SH-SY5Y (cell line): ENCODE data around the gene FAM83D.

Source experiments
- GATA2 ChIP-seq: IDR thresholded peaks from 2 replicates; pipeline ENCODE4 v1.6.1; 2011; ENCODE audit warnings: mild to moderate bottlenecking, low read depth, low read length
- GATA3 ChIP-seq: IDR thresholded peaks from 2 replicates; pipeline ENCODE4 v1.6.1; 2011; ENCODE audit warnings: low read depth, mild to moderate bottlenecking, low read length, moderate library complexity

DNA sequence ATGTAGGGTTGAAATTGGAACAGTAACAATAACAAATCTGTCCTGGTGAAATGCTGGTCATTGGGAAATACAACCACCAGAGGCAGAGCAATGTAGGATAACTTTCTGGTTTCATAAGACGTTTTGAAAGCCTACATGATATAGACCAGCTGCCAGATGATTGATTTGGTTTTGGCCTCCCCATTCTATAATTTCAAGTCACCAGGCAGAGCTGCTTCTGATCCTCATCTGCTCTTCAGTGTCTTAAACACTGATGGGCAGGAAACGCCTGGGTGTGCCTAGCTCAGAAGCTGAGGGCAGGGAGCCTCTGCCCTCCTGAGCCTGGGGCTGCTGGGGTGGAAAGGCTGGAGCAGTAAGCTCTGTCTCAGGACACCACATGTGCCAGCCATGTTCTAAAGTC lies 60.4 kb downstream of the FAM83D start:
- TF ChIP-seq GATA2 (no peak), GATA3 (no peak)
